ENCODE measurements around the gene RNU1-1.
"Not testable (repeated sequence)": the region's sequence is repeated elsewhere in the genome, so short reads cannot be mapped to it uniquely, and the experiment has no call there.

Gene RNU1-1

GRCh38 chr1:16484931-16485330 is 29.2 kb downstream of the RNU1-1 start:
- H3K9me3 ChIP-seq: no peaks in the 10 kb centered on the region
- intact Hi-C loops (cut with DNase I; ENCODE audit: low total_unique reads): no loop called here
- no peaks in the 10 kb centered on the region for H3K4me1 ChIP-seq
- peak in 1 of 2 donors; percentile 54 for DNase-seq
- no peaks in the 10 kb centered on the region for H3K27me3 ChIP-seq
- no peak overlapping the region for H3K27ac ChIP-seq
- H3K36me3 ChIP-seq: peaks cover 55 to 100% (median 75%) of the 10 kb centered on the region in 3 donors
- TF ChIP-seq CTCF (IDR thresholded peaks at IDR 0.05): no peak
- no peak overlapping the region for H3K4me3 ChIP-seq

- no peak overlapping the region for H3K4me3 ChIP-seq
- H3K27ac ChIP-seq: no peak overlapping the region
- no peaks in the 10 kb centered on the region for H3K4me1 ChIP-seq
- H3K27me3 ChIP-seq: no peaks in the 10 kb centered on the region
- intact Hi-C loops (cut with DNase I; ENCODE audit: low total_unique reads): no loop called here
- H3K36me3 ChIP-seq: peaks cover 59 to 100% (median 73%) of the 10 kb centered on the region in 3 donors
- peak in 1 of 2 donors; percentile 48 for DNase-seq
- no peaks in the 10 kb centered on the region for H3K9me3 ChIP-seq
- no peak for TF ChIP-seq CTCF (IDR thresholded peaks at IDR 0.05)
These were observed 29.6 kb downstream of the RNU1-1 start for GRCh38 chr1:16484501-16484835.

GRCh38 chr1:16483639-16484500 is 30.2 kb downstream of the RNU1-1 start:
- H3K4me3 ChIP-seq; H3K9me3 ChIP-seq; intact Hi-C loops (cut with DNase I; ENCODE audit: low total_unique reads); H3K4me1 ChIP-seq; H3K27ac ChIP-seq; H3K27me3 ChIP-seq: not testable (repeated sequence)
- H3K36me3 ChIP-seq: peaks cover 61 to 95% (median 70%) of the 10 kb centered on the region in 3 donors
- peak in 1 of 2 donors; percentile 49 for DNase-seq

- H3K4me1 ChIP-seq; H3K27ac ChIP-seq; intact Hi-C loops (cut with DNase I; ENCODE audit: low total_unique reads); H3K9me3 ChIP-seq; H3K4me3 ChIP-seq; H3K27me3 ChIP-seq: not testable (repeated sequence)
- DNase-seq: peak in 1 of 2 donors; percentile 56
- peaks cover 64 to 95% (median 72%) of the 10 kb centered on the region in 3 donors for H3K36me3 ChIP-seq
These were observed 30.9 kb downstream of the RNU1-1 start for GRCh38 chr1:16483146-16483545.

GRCh38 chr1:16478091-16478490 is 36.0 kb downstream of the RNU1-1 start:
- Histone ChIP-seq H3K27me3 (no peaks in the 10 kb centered on the region), H3K4me3 (no peak overlapping the region), H3K4me1 (no peaks in the 10 kb centered on the region), H3K27ac (no peak overlapping the region), H3K36me3 (peaks cover 76 to 95% (median 87%) of the 10 kb centered on the region in 3 donors), H3K9me3 (no peaks in the 10 kb centered on the region)
- intact Hi-C loops (cut with DNase I; ENCODE audit: low total_unique reads): no loop called here
- TF ChIP-seq CTCF (IDR thresholded peaks at IDR 0.05): no peak
- peak in 1 of 2 donors; percentile 58 for DNase-seq

- H3K4me1 ChIP-seq; H3K4me3 ChIP-seq; intact Hi-C loops (cut with DNase I; ENCODE audit: low total_unique reads); H3K9me3 ChIP-seq; H3K27me3 ChIP-seq; H3K27ac ChIP-seq: not testable (repeated sequence)
- peak in 1 of 2 donors; percentile 55 for DNase-seq
- peaks cover 65 to 85% (median 66%) of the 10 kb centered on the region in 3 donors for H3K36me3 ChIP-seq
These were observed 38.0 kb downstream of the RNU1-1 start for GRCh38 chr1:16475771-16476770.

- H3K9me3 ChIP-seq; H3K4me1 ChIP-seq; H3K4me3 ChIP-seq; intact Hi-C loops (cut with DNase I; ENCODE audit: low total_unique reads); DNase-seq; H3K27me3 ChIP-seq; H3K27ac ChIP-seq: not testable (repeated sequence)
- peaks cover 60 to 78% (median 61%) of the 10 kb centered on the region in 3 donors for H3K36me3 ChIP-seq
These were observed 39.2 kb downstream of the RNU1-1 start for GRCh38 chr1:16474891-16475290.

Measured in tibial artery (tissue), 4 donors.